ENCODE results near the gene ZNF827.
A peak's percentile ranks its signal among the peaks of the same experiment; 100 is the strongest.

Gene ZNF827

DNA sequence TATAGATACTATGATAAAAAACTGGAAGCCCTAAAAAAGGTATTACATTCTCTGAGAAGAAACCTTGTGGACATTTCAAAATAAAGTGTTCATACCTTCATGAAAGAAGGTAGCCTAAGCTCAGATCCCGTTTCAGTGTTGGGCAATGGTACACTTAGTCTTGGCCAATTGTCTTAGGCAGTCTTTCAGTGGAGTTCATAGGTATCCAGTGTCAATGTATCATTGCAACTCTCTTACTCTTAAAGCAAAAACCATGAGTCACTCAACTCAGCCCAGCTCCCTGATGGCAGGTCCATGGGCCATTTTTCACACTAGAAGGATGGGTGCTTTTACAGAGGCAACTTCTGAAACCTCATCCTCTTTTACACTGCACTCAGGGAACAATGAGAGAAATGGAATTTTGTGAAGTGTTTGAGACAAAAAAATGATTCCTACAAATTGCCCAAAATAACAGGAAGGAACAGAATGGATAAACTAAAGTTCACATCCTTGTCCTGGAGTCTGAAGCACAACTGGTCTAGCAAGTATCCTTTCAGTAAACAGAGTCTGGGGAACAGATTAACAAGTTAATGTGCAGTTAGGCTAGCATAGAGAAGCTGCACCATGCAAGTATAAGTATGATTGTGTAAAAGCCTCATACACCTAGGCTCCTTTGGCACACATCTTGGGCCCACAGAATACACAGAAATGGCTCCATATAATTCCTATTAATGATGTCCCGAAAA, 7.0 kb upstream of the ZNF827 start:
- H3K4me3 ChIP-seq (ENCODE audit: insufficient read depth, low read depth, low read length, poor library complexity, severe bottlenecking): no peak overlapping the region
- DNase-seq: no peak
- no peaks in the 10 kb centered on the region for H3K9me3 ChIP-seq (ENCODE audit: control insufficient read depth, low read length)
- H3K27ac ChIP-seq (ENCODE audit: insufficient read depth, low read length, poor library complexity, severe bottlenecking): no peak overlapping the region
- H3K4me1 ChIP-seq (ENCODE audit: control insufficient read depth, insufficient read depth, low read length, poor library complexity, severe bottlenecking): no peaks in the 10 kb centered on the region
- H3K27me3 ChIP-seq (replicated peaks; ENCODE audit: control insufficient read depth, insufficient read depth, low read length, poor library complexity, severe bottlenecking): no peaks in the 10 kb centered on the region
- H3K36me3 ChIP-seq (ENCODE audit: control insufficient read depth, insufficient read depth, low read length): no peaks in the 10 kb centered on the region

DNA sequence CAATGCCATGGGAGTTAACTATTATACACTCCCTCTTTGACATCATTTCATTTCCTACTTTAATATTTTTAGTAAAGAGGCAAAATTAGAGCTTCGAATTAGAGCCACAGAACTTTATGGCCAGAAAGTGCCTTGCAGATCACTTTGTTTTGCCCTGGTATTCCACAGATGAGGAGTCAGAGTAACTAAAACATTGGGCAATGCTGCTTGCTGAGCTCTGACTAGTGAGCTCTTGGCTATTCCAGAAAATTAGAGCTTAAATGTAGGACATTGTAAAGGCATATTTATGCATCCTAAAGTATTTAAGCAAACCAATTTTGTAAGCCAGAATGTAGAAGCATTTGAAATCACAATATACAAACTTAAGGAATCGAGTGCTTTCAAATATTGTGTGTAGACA, 6.3 kb upstream of the ZNF827 start:
- Histone ChIP-seq H3K9me3 (ENCODE audit: control insufficient read depth, low read length) (no peaks in the 10 kb centered on the region), H3K27ac (ENCODE audit: insufficient read depth, low read length, poor library complexity, severe bottlenecking) (no peak overlapping the region)

DNA sequence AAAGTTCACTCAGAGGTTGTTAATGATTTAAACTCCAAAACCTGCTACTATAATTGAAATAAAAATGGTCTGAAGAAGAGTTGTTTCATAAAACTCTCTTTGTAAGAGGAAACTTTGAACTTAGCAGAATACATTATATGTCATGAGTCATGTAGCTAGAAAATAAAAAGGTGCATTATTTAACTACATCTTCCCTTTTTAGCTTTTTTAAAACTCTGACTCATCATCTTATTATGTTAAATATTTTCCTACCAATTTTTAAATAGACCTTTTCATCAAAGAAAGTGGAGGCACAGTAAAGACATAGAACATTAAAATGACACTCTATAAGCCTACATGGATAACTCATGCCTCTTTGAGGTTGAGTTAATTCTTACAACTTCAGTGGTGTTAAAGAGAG, 1.2 kb upstream of the ZNF827 start:
- Histone ChIP-seq H3K4me1 (ENCODE audit: control insufficient read depth, insufficient read depth, low read length, poor library complexity, severe bottlenecking) (peaks cover 8% of the 10 kb centered on the region), H3K27me3 (replicated peaks; ENCODE audit: control insufficient read depth, insufficient read depth, low read length, poor library complexity, severe bottlenecking) (no peaks in the 10 kb centered on the region), H3K4me3 (ENCODE audit: insufficient read depth, low read depth, low read length, poor library complexity, severe bottlenecking) (no peak overlapping the region), H3K27ac (ENCODE audit: insufficient read depth, low read length, poor library complexity, severe bottlenecking) (no peak overlapping the region), H3K36me3 (ENCODE audit: control insufficient read depth, insufficient read depth, low read length) (no peaks in the 10 kb centered on the region), H3K9me3 (ENCODE audit: control insufficient read depth, low read length) (no peaks in the 10 kb centered on the region)
- no peak for DNase-seq

More for the DNA sequence above, 6.3 kb upstream of the ZNF827 start:
- DNase-seq: no peak
- H3K36me3 ChIP-seq (ENCODE audit: control insufficient read depth, insufficient read depth, low read length): no peaks in the 10 kb centered on the region
- no peaks in the 10 kb centered on the region for H3K27me3 ChIP-seq (replicated peaks; ENCODE audit: control insufficient read depth, insufficient read depth, low read length, poor library complexity, severe bottlenecking)
- H3K4me3 ChIP-seq (ENCODE audit: insufficient read depth, low read depth, low read length, poor library complexity, severe bottlenecking): no peak overlapping the region
- no peaks in the 10 kb centered on the region for H3K4me1 ChIP-seq (ENCODE audit: control insufficient read depth, insufficient read depth, low read length, poor library complexity, severe bottlenecking)

GRCh38 chr4:145939441-145939750, 773 bp upstream of the ZNF827 start:
- no peaks in the 10 kb centered on the region for H3K36me3 ChIP-seq (ENCODE audit: control insufficient read depth, insufficient read depth, low read length)
- H3K27me3 ChIP-seq (replicated peaks; ENCODE audit: control insufficient read depth, insufficient read depth, low read length, poor library complexity, severe bottlenecking): no peaks in the 10 kb centered on the region
- H3K4me3 ChIP-seq (ENCODE audit: insufficient read depth, low read depth, low read length, poor library complexity, severe bottlenecking): no peak overlapping the region
- H3K9me3 ChIP-seq (ENCODE audit: control insufficient read depth, low read length): no peaks in the 10 kb centered on the region
- peaks cover 8% of the 10 kb centered on the region for H3K4me1 ChIP-seq (ENCODE audit: control insufficient read depth, insufficient read depth, low read length, poor library complexity, severe bottlenecking)
- DNase-seq: no peak
- no peak overlapping the region for H3K27ac ChIP-seq (ENCODE audit: insufficient read depth, low read length, poor library complexity, severe bottlenecking)

DNA sequence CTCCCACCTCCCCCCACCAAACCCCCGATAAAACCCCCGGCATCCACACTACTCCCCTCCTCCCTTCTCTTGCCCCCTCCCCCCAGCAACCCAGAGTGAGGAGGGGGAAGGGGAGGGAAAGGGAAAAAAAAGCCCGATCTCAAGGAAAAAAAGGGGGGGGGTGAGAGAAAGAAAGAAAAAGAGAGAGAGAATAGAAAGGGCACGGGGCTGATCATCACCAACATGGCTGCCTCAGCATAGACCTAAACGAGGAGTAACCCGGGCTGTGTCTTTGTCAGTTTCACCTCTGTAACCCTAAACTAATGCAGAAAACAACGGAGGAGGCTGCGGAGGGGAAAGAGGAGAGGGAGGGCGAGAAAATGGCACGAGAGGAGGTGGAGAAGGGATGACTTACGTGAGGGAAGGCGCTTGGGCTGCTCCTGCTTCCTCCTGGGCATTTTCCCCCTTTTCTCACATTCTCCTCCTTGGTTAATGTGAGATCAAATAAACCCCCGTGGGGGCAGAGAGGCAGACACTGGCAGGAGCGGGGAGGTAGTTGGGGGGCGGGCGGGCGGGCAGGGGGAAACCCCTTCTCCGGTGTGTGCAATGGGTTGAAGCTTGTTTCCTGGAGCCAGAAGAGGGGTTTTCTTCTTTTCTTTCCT, 532 bp downstream of the ZNF827 start:
- Histone ChIP-seq H3K27ac (ENCODE audit: insufficient read depth, low read length, poor library complexity, severe bottlenecking) (peak overlapping the region; percentile 67), H3K4me3 (ENCODE audit: insufficient read depth, low read depth, low read length, poor library complexity, severe bottlenecking) (peak overlapping the region; percentile 90), H3K4me1 (ENCODE audit: control insufficient read depth, insufficient read depth, low read length, poor library complexity, severe bottlenecking) (peaks cover 8% of the 10 kb centered on the region), H3K36me3 (ENCODE audit: control insufficient read depth, insufficient read depth, low read length) (no peaks in the 10 kb centered on the region), H3K9me3 (ENCODE audit: control insufficient read depth, low read length) (no peaks in the 10 kb centered on the region), H3K27me3 (replicated peaks; ENCODE audit: control insufficient read depth, insufficient read depth, low read length, poor library complexity, severe bottlenecking) (no peaks in the 10 kb centered on the region)
- DNase-seq: peak; percentile 6 to 24 (median 17)

GRCh38 chr4:145936997-145937901, 1.4 kb downstream of the ZNF827 start:
- peak; percentile 7 to 24 (median 11) for DNase-seq
- H3K27ac ChIP-seq (ENCODE audit: insufficient read depth, low read length, poor library complexity, severe bottlenecking): peak overlapping the region; percentile 67
- H3K9me3 ChIP-seq (ENCODE audit: control insufficient read depth, low read length): no peaks in the 10 kb centered on the region
- no peaks in the 10 kb centered on the region for H3K36me3 ChIP-seq (ENCODE audit: control insufficient read depth, insufficient read depth, low read length)
- peaks cover 8% of the 10 kb centered on the region for H3K4me1 ChIP-seq (ENCODE audit: control insufficient read depth, insufficient read depth, low read length, poor library complexity, severe bottlenecking)
- peak overlapping the region; percentile 92 for H3K4me3 ChIP-seq (ENCODE audit: insufficient read depth, low read depth, low read length, poor library complexity, severe bottlenecking)
- no peaks in the 10 kb centered on the region for H3K27me3 ChIP-seq (replicated peaks; ENCODE audit: control insufficient read depth, insufficient read depth, low read length, poor library complexity, severe bottlenecking)

DNA sequence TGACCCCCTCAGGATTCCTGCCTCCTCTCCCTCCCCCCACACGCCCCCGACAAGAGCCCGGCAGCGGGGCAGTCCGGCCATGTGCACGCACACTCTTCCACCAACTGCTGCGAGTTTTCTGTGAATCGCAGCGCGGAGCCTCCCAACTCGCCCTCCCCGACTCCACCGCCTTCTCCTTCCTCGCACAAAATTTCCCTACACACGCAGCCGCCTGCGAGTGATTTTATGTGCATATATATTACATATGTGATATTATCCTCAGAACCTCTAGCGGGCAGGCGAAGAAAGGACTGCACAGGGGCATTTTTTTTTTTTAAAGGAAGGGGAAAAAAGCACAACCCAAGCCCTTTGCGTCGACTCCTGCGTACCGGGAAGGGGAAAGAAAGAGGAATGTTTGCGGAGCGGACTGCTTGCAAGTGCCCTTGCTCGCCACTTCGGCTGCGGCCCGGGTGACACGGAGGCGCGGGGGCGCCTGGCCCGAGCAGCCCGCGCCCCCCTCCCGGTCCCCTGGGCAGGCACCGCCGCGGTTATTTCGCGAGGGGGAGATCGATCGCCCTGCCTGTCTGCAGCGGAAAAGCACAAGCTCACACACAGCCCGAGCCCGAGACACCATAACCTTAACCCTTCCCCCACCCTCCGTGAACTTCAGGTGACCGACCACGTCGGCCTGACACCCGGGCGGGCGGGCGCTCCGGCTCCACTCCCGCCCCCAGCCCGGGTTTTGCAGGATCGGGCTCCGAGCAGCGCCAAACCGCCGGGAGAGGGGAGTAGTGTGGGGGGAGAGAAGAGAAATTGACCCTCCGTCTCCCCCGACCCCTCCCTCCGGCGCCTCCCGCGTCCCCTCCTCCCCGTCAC, 2.3 kb downstream of the ZNF827 start:
- no peaks in the 10 kb centered on the region for H3K36me3 ChIP-seq (ENCODE audit: control insufficient read depth, insufficient read depth, low read length)
- DNase-seq: peak; percentile 27 to 45 (median 30)
- H3K27ac ChIP-seq (ENCODE audit: insufficient read depth, low read length, poor library complexity, severe bottlenecking): peak overlapping the region; percentile 51
- peaks cover 8% of the 10 kb centered on the region for H3K4me1 ChIP-seq (ENCODE audit: control insufficient read depth, insufficient read depth, low read length, poor library complexity, severe bottlenecking)
- no peaks in the 10 kb centered on the region for H3K27me3 ChIP-seq (replicated peaks; ENCODE audit: control insufficient read depth, insufficient read depth, low read length, poor library complexity, severe bottlenecking)
- H3K9me3 ChIP-seq (ENCODE audit: control insufficient read depth, low read length): no peaks in the 10 kb centered on the region
- H3K4me3 ChIP-seq (ENCODE audit: insufficient read depth, low read depth, low read length, poor library complexity, severe bottlenecking): peak overlapping the region; percentile 92

DNA sequence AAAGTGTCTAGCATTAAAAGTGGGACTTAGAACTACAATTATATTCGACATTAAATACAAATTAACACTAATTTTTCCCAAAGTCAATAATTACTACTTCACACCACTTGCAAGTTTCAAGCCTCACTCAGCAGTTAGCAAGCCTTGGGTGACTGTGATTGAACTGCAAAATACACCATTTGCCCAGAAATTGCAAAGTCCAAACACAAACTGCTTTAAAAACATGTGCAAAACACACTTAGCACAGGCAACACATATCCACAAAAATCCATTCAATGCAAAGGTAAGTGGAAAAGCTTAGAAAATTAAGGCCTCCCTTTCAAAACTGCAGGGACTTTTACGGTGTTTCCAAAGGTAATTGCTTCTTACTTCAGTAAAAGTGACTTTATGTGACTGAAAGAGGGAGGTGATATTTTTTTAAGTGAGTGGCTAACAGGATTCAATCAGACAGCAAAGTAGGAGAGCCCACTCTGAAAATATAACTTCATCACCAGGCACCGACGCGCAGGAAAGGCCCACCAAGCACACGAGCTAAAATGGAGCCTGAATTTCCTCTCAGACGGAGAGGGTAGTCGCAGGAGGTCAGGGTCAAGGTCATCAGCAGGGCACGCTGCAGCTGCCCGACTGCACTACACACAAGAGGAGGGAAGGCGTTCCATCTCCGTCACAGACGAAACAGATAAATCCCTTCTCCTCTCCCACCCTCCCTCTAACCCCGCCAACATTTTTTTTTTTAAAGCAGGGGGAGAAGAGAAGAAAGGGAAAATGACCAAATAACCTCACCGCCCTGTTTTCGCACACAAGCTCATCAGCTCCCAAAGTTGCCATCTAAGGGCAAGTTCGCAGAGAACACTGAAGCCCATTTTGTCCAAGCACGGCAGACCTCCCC, 3.1 kb downstream of the ZNF827 start:
- peak overlapping the region; percentile 37 for H3K27ac ChIP-seq (ENCODE audit: insufficient read depth, low read length, poor library complexity, severe bottlenecking)
- H3K27me3 ChIP-seq (replicated peaks; ENCODE audit: control insufficient read depth, insufficient read depth, low read length, poor library complexity, severe bottlenecking): no peaks in the 10 kb centered on the region
- H3K4me1 ChIP-seq (ENCODE audit: control insufficient read depth, insufficient read depth, low read length, poor library complexity, severe bottlenecking): peaks cover 8% of the 10 kb centered on the region

More for the DNA sequence above, 3.1 kb downstream of the ZNF827 start:
- Histone ChIP-seq H3K9me3 (ENCODE audit: control insufficient read depth, low read length) (no peaks in the 10 kb centered on the region), H3K36me3 (ENCODE audit: control insufficient read depth, insufficient read depth, low read length) (no peaks in the 10 kb centered on the region), H3K4me3 (ENCODE audit: insufficient read depth, low read depth, low read length, poor library complexity, severe bottlenecking) (peak overlapping the region; percentile 92)
- no peak for DNase-seq
